Left renal cortex interstitium (tissue), 4 donors: Measurements from ENCODE around the gene TMEM203. TPM values are rescaled to one million over a fixed set of nuclear protein-coding genes. Genes with fewer than 3 reads are reported as not detected.

Experiments used
- DNase-seq, 4 donors: peaks; one replicate each; pipeline ENCODE4 v3.0.0-alpha.2; 2013; ENCODE audit warnings: low read depth in 4 of 4, low spot score in 2 of 4, missing footprints in 1 of 4
- polyA plus RNA-seq, 4 donors: library from polyadenylated mRNA; unstranded; fragments of 120-200 nt; gene quantifications; one replicate each; pipeline ENCODE4 v1.2.1, GENCODE V29; 2013; ENCODE audit not compliant: insufficient read length in 4 of 4

The TMEM203 gene
- polyA plus RNA-seq, 4 donors = 37.2 to 53.2 (median 43.5) TPM

- DNase-seq = no peak
Measured at GRCh38 chr9:137219757-137220316, 14.4 kb upstream of the TMEM203 start.

- DNase-seq = no peak
Measured at GRCh38 chr9:137218754-137219271, 13.4 kb upstream of the TMEM203 start.

- DNase-seq = no peak
Measured at GRCh38 chr9:137218212-137218753, 12.8 kb upstream of the TMEM203 start.

DNA sequence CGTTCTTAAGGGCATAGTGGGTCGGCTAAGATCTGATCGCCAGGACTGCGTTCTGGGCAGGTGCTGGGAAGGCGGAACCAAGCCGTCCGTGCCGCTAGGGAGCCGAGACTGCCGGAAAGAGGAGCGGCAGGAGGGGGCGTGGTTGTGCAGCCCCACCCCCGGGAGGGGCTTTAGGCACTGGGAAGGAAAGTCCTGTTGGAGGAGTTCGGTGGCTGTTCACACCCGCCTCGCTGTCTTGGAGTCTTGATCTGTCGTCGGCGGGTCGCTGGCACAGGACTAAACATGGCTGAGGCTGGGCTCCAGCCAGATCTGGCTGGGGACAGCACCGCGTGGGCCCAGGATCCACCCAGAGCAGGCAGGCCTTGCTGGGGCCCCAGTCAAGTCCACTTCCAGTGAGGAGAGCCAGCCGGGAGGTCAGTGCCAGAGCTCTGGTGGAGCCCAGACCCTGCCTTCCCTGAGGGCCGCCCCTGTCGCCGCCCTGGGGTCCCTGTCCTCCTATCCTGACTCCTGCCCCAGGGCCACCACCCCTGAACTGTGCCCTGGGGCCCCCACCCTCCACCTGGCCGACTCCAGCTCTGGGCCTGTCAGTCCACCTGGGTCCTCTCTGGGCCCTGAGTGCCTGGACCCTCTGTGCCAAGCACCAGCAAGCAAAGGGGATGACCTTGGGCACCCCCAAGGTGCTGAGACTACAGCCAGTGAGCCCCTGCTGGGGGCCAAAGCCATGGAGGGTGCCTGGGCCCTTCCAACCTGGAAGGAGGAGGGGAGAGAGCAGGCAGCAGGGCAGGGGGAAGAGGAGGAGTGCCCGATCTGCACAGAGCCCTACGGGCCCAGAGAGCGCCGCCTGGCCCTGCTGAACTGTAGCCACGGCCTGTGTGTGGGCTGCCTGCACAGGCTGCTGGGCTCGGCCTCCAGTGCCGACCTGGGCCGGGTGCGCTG is 12.1 kb upstream of the TMEM203 start:
- no peak for DNase-seq

DNA sequence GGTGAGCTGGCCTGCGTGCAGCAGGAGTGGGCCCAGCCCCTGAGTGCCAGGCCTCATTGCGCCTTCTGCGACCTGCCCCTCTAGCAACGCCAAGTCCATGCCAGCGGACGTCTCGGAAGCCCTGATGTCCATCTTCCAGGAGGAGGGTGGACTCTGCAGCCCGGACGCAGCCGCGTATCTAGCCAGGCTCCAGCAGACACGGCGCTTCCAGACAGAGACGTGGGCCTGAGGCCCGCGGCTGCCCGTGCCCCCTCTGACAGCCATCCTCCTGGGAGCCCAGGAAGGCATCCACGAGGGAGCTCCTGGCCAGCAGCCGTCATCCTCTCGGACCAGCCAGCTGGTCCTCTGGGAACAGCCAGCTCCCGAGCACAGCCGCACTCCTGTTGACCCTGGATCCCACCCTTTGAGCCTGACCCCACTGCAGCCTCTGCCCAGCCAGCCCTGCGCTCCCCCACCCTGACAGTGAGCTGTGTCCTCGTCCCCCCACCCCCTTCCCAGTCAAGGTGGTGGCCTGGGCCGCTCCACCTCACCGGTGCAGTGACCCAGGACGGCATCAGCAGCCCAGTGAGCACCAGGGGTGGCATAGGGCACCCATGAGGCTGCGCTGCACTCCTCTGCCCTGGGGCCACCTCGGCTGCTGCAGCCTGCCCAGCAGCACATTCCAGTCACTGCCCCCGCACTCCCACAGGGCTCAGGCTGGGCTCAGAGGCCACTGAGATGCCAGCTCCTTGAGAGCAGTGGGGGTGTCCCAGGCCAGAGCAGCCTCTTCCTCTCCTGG is 10.9 kb upstream of the TMEM203 start:
- no peak for DNase-seq

DNA sequence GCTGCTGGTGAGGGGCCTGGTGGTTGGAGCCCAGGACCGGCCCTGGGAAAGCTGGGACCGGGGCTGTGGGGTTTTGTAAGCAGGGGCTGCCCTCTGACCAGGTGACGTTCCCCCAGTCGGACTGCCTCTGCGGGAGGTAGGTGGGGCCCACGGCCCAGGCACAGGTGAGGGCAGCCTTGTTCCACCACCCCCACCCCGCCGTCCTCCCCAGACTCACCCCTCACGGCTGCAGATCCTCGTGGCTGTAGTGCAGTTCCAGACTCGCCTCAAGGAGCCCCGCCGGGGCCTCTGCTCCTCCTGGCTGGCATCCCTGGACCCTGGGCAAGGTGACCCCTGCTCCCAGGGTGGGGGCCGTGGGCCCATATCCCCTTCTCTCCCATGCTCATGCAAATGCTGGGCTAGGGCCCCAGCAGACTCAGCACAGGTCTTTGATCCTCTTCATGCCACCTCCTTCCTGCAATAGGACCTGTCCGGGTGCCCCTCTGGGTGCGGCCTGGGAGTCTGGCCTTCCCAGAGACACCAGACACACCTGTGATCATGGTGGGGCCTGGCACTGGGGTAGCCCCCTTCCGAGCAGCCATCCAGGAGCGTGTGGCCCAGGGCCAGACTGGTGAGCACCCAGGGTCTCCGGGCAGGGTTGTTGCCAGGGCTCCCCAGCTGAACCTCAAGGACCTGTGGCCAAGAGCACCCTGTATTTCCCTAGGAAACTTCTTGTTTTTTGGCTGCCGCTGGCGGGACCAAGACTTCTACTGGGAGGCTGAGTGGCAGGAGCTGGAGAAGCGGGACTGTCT is 9.9 kb upstream of the TMEM203 start:
- DNase-seq = no peak

- no peak for DNase-seq
Measured at GRCh38 chr9:137214620-137215019, 9.2 kb upstream of the TMEM203 start.

DNA sequence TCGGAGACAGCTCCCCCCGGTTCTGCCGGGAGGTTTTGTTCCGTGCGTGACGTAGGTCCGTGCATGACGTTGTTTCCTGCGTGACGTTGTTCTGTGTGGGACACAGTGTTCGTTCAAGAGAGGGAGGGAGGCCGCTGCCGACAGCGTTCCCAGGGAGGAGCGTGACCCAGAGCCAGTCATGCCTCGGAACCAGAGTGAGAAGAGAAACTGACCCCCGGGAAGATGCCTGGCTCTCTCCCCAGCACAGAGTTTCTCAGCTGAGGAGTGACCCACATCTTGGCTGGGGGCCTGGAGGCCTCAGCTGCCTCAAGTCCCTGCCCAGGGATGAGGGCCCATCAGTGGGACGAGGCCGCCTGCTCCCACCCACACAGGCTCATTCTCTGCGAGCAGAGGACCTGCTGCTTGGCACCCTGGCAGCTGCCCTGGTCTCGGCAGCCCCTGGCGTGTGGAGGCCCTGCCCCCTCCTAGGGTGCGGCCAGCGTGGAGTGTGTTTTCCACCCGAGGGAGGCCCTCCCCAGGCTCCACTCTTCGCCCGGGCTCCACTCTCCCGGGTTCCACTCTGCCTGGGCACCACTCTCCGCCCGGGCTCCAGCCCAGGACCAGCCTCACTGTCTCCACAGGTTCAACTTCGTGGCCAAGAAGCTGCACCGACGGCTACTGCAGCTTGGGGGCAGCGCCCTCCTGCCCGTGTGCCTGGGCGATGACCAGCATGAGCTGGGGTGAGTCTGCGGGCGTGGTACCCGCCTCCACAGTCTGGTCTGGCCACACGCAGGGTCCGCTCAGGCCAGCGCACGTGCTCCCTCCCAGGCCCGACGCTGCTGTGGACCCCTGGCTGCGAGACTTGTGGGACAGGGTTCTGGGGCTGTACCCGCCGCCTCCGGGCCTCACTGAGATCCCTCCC is 8.0 kb upstream of the TMEM203 start:
- no peak for DNase-seq

DNA sequence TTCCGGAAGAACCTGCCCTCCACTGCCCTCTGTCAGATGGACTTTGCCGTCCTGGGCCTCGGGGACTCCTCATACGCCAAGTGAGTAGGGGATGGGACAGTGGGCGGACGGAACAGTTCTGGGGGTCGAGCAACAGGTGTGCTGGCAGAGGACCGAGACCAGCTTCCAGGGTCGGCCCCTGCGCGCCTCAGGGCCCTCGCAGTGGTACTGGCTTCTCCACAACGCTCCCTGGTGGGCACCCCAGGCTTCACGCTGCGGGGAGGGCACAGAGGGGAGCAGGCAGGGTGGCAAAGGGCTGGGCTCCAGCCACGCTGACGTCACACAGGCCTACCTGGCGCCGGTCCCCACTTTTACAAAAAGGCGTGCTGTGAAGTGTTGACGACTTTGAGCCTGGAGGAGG is 7.1 kb upstream of the TMEM203 start:
- DNase-seq = no peak

GRCh38 chr9:137211532-137211931 is 6.1 kb upstream of the TMEM203 start:
- DNase-seq = no peak

DNA sequence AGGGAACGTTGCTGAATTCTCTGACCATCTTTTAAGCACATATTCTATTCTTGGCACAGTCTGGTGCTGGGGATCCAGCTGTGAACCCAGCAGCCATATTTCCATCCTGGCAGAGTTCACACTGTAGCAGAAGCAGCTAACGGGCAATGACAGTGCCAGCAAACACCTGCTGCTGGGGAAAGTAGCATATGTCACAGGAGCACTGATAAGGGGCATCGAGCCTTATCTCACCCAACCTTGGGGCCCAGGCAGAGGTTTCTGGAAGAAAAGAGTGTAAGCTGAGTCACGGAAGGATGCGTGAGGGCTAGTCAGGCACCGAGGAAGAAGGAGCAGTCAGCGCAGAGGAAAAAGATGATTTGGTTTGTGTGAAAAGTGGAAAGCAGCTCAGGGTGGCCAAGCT is 1.2 kb upstream of the TMEM203 start:
- no peak for DNase-seq

- no peak for DNase-seq
Measured at GRCh38 chr9:137204731-137205125, 720 bp downstream of the TMEM203 start.

DNA sequence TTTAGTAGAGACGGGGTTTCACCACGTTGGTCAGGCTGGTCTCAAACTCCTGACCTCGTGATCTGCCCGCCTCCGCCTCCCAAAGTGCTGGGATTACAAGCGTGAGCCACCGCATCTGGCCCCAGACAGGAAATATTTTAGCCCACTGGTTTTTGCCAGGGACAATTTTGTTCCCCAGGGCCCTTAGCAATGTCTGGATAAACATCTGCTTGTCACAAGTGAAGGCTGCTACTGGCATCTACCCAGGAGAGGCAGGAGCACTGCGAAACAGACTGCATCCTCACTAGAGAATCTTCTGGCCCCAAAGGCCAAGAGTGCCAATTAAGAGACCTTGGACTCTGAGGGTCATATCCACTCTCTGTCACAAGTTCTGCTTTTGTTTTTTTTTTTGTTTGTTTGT is 2.5 kb downstream of the TMEM203 start:
- no peak for DNase-seq

DNA sequence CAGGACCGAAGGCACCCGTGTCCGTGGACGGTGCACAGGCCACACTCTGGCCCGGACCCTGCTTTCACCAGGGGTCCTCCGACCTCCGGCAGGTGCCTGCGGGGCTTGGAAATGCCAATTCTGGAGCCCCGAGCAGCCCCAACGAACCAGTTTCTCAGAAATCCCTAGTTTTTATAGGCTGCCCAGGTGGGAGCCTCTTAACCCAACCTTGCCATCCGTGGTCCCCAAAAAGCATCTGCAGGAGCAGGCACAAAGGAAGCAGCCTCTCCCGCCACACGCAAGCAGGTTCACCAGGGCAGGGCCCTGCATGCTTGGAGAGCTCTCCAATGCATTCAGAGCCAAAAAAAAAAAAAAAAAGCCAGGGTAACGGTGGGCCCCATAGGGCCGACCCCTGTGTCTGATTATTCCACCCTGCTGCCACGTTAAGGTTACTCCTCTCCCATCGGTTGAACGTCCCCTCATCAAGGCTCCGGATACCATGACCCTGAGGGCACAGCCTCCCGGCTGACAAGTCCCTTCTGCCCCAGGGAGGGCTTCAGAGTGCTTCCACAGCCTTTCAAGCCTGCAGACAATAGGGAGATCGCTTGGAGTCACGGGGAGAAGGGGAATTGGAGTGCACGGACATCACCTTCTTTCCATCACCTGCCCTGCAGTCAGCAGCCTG is 4.1 kb downstream of the TMEM203 start:
- DNase-seq = no peak

DNA sequence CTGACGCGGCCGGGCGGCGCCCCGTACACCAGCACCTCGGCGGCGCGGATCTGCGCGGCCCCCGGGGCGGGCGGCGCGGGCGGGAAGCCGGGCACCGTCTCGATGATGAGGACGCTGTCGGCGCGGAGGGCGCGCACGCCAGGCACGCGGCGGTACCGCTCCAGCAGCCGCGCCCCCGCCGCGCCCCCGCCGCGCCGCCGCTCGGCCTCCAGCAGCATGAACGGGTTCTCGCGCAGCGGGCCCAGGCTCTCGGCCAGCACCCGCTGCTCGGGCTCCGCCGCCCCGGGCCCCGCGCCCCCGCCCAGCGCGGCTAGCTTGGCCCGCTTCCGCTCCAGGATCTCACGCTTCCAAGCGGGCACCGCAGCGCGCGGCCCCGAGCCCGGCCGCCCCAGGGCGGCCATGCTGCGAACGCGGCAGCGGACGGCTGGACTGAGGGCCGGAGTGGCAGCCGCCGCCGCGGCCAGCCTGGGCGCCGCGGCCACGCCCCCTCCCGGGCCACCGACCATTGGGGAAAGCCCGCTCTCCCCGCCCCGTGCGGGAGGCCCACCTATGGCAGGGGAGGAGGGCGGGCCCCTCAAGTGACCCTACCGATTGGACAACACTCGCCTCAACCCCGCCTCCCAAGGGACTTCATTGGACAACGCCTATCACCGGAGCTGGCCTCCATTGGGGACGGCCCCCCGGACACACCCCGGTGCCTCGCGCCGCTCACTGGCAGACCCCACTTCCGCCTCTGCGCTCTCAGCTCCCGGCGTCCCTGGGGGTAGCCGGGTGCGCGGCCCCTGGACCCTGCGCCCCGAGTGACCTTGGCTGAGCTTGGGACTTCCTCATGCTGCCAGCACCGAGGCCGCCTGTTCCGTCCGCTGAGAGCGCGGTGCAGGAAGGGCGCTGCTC is 4.9 kb downstream of the TMEM203 start, which contains the start of gene TPRN:
Gene TPRN (minus strand): TSS at position 431 of the 894 bp plus-strand sequence. CDS start 30 bp downstream, at position 401.
- peak; percentile 89 to 98 (median 94) for DNase-seq

GRCh38 chr9:137199411-137200121 is 5.9 kb downstream of the TMEM203 start:
- no peak for DNase-seq

DNA sequence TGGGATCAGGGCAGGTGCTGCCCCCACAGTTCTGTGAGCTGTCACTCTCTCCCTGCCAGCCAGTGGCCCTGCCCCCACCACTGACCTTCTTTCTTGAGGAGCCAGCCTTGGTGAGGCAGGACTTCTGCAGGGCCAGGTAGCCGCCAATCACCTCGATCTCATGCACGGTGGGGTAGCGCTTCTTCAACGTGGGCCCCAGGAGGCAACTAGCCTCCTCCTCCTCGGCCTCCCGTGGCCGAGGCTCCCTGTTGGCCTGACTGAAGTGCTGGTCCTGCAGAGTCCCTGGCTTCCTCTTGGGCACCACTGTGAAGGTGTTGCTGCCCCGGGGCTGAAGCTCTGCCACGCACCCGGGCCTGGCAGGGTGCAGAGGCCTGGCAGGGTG is 6.6 kb downstream of the TMEM203 start:
- no peak for DNase-seq
